ENCODE data around the gene SPATA25. TPM values are rescaled to one million over a fixed set of nuclear protein-coding genes. Genes with fewer than 3 reads are reported as not detected.
"Not testable (repeated sequence)": the region's sequence is repeated elsewhere in the genome, so short reads cannot be mapped to it uniquely, and the experiment has no call there.

The SPATA25 gene
- total and polyA plus RNA-seq, 8 donors = 0.50 to 15.5 (median 4.2) TPM; not detected in 3

- peak; percentile 29 to 85 (median 84) for TF ChIP-seq POLR2AphosphoS5 (IDR thresholded peaks at IDR 0.05)
- no peak for TF ChIP-seq EP300 (IDR thresholded peaks at IDR 0.05)
- Histone ChIP-seq H3K4me1 (peaks cover 16 to 46% (median 32%) of the 10 kb centered on the region in 4 donors), H3K9me3 (no peaks in the 10 kb centered on the region), H3K36me3 (peaks cover 21 to 64% (median 59%) of the 10 kb centered on the region in 4 donors), H3K27ac (peak within 1 kb of the TSS; percentile 86 to 91 (median 90)), H3K27me3 (no peaks in the 10 kb centered on the region), H3K4me3 (peak within 1 kb of the TSS; percentile 61 to 75 (median 68))
- peak; percentile 100 for DNase-seq
- intact Hi-C loops (cut with DNase I; ENCODE audit: low total_unique reads) = no loop called here
- 0 to 1% (median 1%) methylated on average over 23 of the region's 23 CpGs for WGBS, 5 donors
These were observed 6.2 kb downstream of the SPATA25 start, which contains the start of gene ZSWIM1 for GRCh38 chr20:45880988-45881788. ZSWIM1 (plus strand) TSS chr20:45881227; CDS start chr20:45882593, 1,366 bp downstream.

- intact Hi-C loops (cut with DNase I; ENCODE audit: low total_unique reads) = no loop called here
- Histone ChIP-seq H3K27me3 (no peaks in the 10 kb centered on the region), H3K4me3 (no peak overlapping the region), H3K4me1 (peaks cover 10 to 27% (median 21%) of the 10 kb centered on the region in 4 donors), H3K36me3 (peaks cover 17 to 38% (median 34%) of the 10 kb centered on the region in 4 donors), H3K9me3 (no peaks in the 10 kb centered on the region), H3K27ac (no peak overlapping the region)
- WGBS, 5 donors = 73 to 91% (median 83%) methylated on average over 13 of the region's 13 CpGs
- peak in 1 of 2 donors; percentile 60 for DNase-seq
- TF ChIP-seq POLR2AphosphoS5 (IDR thresholded peaks at IDR 0.05) (no peak), CTCF (IDR thresholded peaks at IDR 0.05) (no peak), POLR2A (IDR thresholded peaks at IDR 0.05) (no peak), EP300 (IDR thresholded peaks at IDR 0.05) (no peak)
These were observed 9.2 kb downstream of the SPATA25 start for GRCh38 chr20:45878076-45878761.

DNA sequence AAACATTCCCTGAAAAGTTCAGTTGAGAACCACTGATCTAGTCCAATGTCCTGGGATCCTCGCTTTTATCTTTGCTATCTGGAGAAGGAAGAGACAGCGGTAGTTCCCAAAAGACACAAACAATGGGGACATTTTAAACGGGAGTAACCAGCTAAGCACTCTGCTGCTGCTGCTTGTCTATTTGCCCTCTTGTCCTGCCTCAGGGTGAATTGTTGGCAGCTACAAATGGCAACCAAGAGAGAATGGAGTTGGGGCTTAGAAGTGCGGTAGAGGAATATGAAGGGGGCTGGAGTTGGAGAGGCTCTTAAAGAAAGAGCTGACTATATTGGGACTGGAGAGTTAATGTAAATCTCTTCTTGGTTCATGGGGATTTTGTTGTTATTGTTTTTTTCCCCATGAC, 12.8 kb downstream of the SPATA25 start:
- H3K36me3 ChIP-seq = peaks cover 17 to 37% (median 28%) of the 10 kb centered on the region in 4 donors
- no peak for DNase-seq
- H3K4me1 ChIP-seq = no peaks in the 10 kb centered on the region
- H3K27me3 ChIP-seq = no peaks in the 10 kb centered on the region
- no peak overlapping the region for H3K27ac ChIP-seq
- no peaks in the 10 kb centered on the region for H3K9me3 ChIP-seq
- 78 to 86% (median 83%) methylated on average over 4 of the region's 4 CpGs for WGBS, 5 donors
- H3K4me3 ChIP-seq = no peak overlapping the region
- TF ChIP-seq CTCF (IDR thresholded peaks at IDR 0.05) (no peak), EP300 (IDR thresholded peaks at IDR 0.05) (no peak), POLR2A (IDR thresholded peaks at IDR 0.05) (no peak), POLR2AphosphoS5 (IDR thresholded peaks at IDR 0.05) (no peak)
- intact Hi-C loops (cut with DNase I; ENCODE audit: low total_unique reads) = no loop called here

DNA sequence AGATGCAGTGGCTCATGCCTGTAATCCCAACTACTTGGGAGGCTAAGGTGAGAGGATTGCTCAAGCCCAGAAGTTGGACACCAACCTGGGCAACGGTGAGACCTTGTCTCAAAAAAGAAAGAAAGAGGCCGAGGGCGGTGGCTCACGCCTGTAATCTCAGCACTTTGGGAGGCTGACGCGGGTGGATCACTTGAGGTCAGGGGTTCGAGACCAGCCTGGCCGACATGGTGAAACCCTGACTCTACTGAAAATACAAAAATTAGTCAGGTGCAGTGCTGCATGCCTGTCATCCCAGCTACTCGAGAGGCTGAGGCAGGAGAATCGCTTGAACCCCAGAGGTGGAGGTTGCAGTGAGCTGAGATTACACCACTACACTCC, 13.3 kb downstream of the SPATA25 start:
- intact Hi-C loops (cut with DNase I; ENCODE audit: low total_unique reads); DNase-seq; H3K4me1 ChIP-seq; H3K27ac ChIP-seq; H3K27me3 ChIP-seq; H3K9me3 ChIP-seq; H3K4me3 ChIP-seq: not testable (repeated sequence)
- 89 to 97% (median 95%) methylated on average over 10 of the region's 10 CpGs for WGBS, 5 donors
- H3K36me3 ChIP-seq = peaks cover 17 to 37% (median 28%) of the 10 kb centered on the region in 4 donors

GRCh38 chr20:45873409-45874103, 13.9 kb downstream of the SPATA25 start:
- Histone ChIP-seq H3K4me3 (no peak overlapping the region), H3K27ac (no peak overlapping the region), H3K4me1 (no peaks in the 10 kb centered on the region), H3K36me3 (peaks cover 17 to 32% (median 25%) of the 10 kb centered on the region in 4 donors), H3K9me3 (no peaks in the 10 kb centered on the region), H3K27me3 (no peaks in the 10 kb centered on the region)
- intact Hi-C loops (cut with DNase I; ENCODE audit: low total_unique reads) = no loop called here
- no peak for DNase-seq
- TF ChIP-seq POLR2AphosphoS5 (IDR thresholded peaks at IDR 0.05) (no peak), CTCF (IDR thresholded peaks at IDR 0.05) (no peak), POLR2A (IDR thresholded peaks at IDR 0.05) (no peak)
- 34 to 63% (median 45%) methylated on average over 1 of the region's 1 CpG for WGBS, 5 donors
